PC-9 (cell line): ENCODE measurements around the gene ZBTB37. TPM values are rescaled to one million over a fixed set of nuclear protein-coding genes. Genes with fewer than 3 reads are reported as not detected.

Experiments used
- BruUV-seq: library from RNA; stranded (reverse); fragments of 400-500 nt; replicated peaks from 2 replicates; lab custom pipeline; 2021; lab: Mats Ljungman, UMichigan
- CTCF ChIA-PET: fragments of 300-600 bp; sonication (Branson Sonifier 250); formaldehyde crosslinking; loops from one replicate; lab custom pipeline; 2022; ENCODE audit warnings: antibody characterized with exemption; lab: Charles Lee
- POLR2A ChIA-PET: fragments of 300-600 bp; sonication (Branson Sonifier 250); formaldehyde crosslinking; loops from one replicate; lab custom pipeline; 2022; ENCODE audit warnings: antibody characterized with exemption; ENCODE audit not compliant: unreplicated experiment; lab: Charles Lee
- DNase-seq, 2 experiments: peaks; one replicate each; pipeline versions ENCODE4 v3.0.0 to v3.0.0-alpha.2; 2015 to 2022; ENCODE audit warnings: mixed read lengths in 1 of 2
- H2AFZ ChIP-seq: fragments of 200-600 bp; sonication (generic); 2 replicates; pipeline ENCODE4 v1.8.1; 2017; ENCODE audit warnings: antibody characterized with exemption
- H3F3A ChIP-seq: fragments of 200-600 bp; sonication (generic); 2 replicates; pipeline ENCODE4 v1.8.1; 2017; ENCODE audit warnings: antibody characterized with exemption, mild to moderate bottlenecking, low read depth; ENCODE audit not compliant: insufficient read depth
- H3K27ac ChIP-seq: fragments of 200-600 bp; sonication (generic); 2 replicates; pipeline ENCODE4 v1.6.1; 2016; ENCODE audit warnings: mixed run types
- H3K27me3 ChIP-seq: fragments of 200-600 bp; sonication (generic); 2 replicates; pipeline ENCODE4 v1.6.1; 2016; ENCODE audit warnings: low read depth, mixed run types; ENCODE audit not compliant: insufficient read depth
- H3K36me3 ChIP-seq: fragments of 200-600 bp; sonication (generic); 2 replicates; pipeline ENCODE4 v1.6.1; 2016; ENCODE audit warnings: low read depth, mixed run types
- H3K4me1 ChIP-seq: fragments of 200-600 bp; sonication (generic); replicated peaks from 2 replicates; pipeline ENCODE4 v1.6.1; 2016; ENCODE audit warnings: mixed run types; ENCODE audit not compliant: insufficient read depth
- H3K4me2 ChIP-seq: fragments of 200-600 bp; sonication (generic); 2 replicates; pipeline ENCODE4 v1.6.1; 2017; ENCODE audit warnings: mixed run types
- H3K4me3 ChIP-seq: fragments of 200-600 bp; sonication (generic); 2 replicates; pipeline ENCODE4 v1.6.1; 2016; ENCODE audit warnings: mixed run types
- H3K79me2 ChIP-seq: fragments of 200-600 bp; sonication (generic); 2 replicates; pipeline ENCODE4 v1.6.1; 2017; ENCODE audit warnings: low read depth, mixed run types
- H3K9me2 ChIP-seq: fragments of 200-600 bp; sonication (generic); 2 replicates; pipeline ENCODE4 v1.8.1; 2017; ENCODE audit warnings: mild to moderate bottlenecking; ENCODE audit not compliant: insufficient read depth
- H3K9me3 ChIP-seq: fragments of 200-600 bp; sonication (generic); 2 replicates; pipeline ENCODE4 v1.8.1; 2016; ENCODE audit warnings: low read depth; ENCODE audit not compliant: insufficient read depth
- H4K20me1 ChIP-seq: fragments of 200-600 bp; sonication (generic); 2 replicates; pipeline ENCODE4 v1.8.1; 2017; ENCODE audit not compliant: insufficient read depth
- EZH2 ChIP-seq: fragments of 200-600 bp; sonication (generic); IDR thresholded peaks from 2 replicates; pipeline ENCODE4 v1.8.0; 2017; ENCODE audit warnings: antibody characterized with exemption, low read depth
- intact Hi-C: fragments of 100-400 bp; cut with micrococcal nuclease; formaldehyde crosslinking; loops from one replicate; pipeline ENCODE4 v1.10.0; 2022; ENCODE audit not compliant: unreplicated experiment
- total RNA-seq: library from RNA; stranded (reverse); gene quantifications from 2 replicates; pipeline ENCODE4 v1.2.3, GENCODE V29; 2021
- TF ChIP-seq, protein P1 (sequence below): fragments of 200-600 bp; sonication (generic); conservative IDR thresholded peaks from 2 replicates; pipeline ENCODE4 v1.6.1; 2017; ENCODE audit warnings: mixed run types, antibody characterized with exemption, mild to moderate bottlenecking, moderate library complexity

The ZBTB37 gene
- total RNA-seq, 1 experiment from 2014 or later: 8.3 TPM

DNA sequence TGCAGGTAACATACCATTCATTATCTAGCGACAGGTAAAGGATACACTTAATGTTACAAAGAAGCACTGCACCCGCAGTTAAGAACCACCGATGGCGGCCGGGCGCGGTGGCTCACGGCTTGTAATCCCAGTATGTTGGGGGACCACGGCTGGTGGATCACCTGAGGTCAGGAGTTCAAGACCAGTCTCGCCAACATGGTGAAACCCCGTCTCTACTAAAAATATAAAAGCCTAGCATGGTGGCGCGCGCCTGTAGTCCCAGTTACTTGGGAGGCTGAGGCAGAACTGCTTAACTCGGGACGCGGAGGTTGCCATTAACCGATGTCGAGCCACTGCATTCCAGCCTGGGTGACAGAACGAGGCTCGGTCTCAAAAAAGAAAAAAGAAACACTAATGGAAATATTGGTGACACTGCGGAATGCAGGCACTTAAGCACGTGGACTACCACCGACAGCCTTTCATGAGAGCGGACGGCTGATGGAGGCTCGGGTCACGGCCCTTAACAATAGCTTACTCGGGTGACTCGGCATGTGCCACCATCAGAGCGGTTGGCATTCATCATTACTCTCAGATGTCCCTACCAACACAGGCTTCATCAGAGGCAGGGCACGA is 933 bp upstream of the ZBTB37 start:
- TF ChIP-seq EZH2: no peak
- TF ChIP-seq, protein P1, sequence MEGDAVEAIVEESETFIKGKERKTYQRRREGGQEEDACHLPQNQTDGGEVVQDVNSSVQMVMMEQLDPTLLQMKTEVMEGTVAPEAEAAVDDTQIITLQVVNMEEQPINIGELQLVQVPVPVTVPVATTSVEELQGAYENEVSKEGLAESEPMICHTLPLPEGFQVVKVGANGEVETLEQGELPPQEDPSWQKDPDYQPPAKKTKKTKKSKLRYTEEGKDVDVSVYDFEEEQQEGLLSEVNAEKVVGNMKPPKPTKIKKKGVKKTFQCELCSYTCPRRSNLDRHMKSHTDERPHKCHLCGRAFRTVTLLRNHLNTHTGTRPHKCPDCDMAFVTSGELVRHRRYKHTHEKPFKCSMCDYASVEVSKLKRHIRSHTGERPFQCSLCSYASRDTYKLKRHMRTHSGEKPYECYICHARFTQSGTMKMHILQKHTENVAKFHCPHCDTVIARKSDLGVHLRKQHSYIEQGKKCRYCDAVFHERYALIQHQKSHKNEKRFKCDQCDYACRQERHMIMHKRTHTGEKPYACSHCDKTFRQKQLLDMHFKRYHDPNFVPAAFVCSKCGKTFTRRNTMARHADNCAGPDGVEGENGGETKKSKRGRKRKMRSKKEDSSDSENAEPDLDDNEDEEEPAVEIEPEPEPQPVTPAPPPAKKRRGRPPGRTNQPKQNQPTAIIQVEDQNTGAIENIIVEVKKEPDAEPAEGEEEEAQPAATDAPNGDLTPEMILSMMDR: no peak
- Histone ChIP-seq H3K9me2 (no peaks in the 10 kb centered on the region), H3K4me2 (peak overlapping the region; percentile 96), H3K27ac (peak overlapping the region; percentile 91), H4K20me1 (peaks cover 49% of the 10 kb centered on the region), H3F3A (peaks cover 58% of the 10 kb centered on the region), H3K4me1 (peaks cover 37% of the 10 kb centered on the region), H3K9me3 (no peaks in the 10 kb centered on the region), H3K79me2 (peaks cover 34% of the 10 kb centered on the region), H3K36me3 (peaks cover 49% of the 10 kb centered on the region), H3K27me3 (no peaks in the 10 kb centered on the region), H3K4me3 (peak overlapping the region; percentile 95), H2AFZ (no peak overlapping the region)
- BruUV-seq: TSS peak; percentile 55
- DNase-seq: no peak
- intact Hi-C loops: loop anchor here (5.0 to 10.0 kb wide), 3 partner anchors 208 to 1332 kb away; partner anchors contain the start of genes RABGAP1L and SUCO
- POLR2A ChIA-PET: no interaction called here
- CTCF ChIA-PET: no interaction called here

DNA sequence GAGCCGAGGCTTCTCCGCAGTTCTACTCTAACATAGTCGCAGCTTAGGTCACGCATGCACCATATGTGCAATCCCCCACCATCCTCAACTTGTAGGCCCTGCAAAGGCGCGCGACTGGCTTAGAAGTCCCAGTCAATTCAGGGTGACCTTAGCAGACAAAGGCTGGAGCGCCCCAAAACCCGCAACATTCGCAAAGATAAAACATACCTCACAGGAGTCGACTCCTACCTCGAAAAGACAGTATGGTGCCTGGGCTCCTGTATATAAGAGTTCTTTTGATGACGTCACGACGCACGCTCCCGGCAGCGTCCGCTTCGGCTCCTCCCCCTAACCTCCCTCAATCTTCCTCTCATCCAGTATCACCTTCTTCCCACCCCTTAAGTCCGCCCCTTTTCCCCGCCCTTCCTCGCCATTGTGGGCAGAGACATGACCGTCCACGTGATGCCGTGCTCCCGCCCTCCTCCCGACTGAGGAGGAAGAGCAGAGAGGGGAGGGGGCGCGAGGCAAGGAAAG is 371 bp upstream of the ZBTB37 start, which contains the start of gene GAS5:
Gene GAS5 (minus strand): TSS at position 237 of the 513 bp plus-strand sequence.
- H3K4me2 ChIP-seq: peak within 1 kb of the TSS; percentile 96
- peaks cover 37% of the 10 kb centered on the region for H3K4me1 ChIP-seq
- peaks cover 48% of the 10 kb centered on the region for H3K36me3 ChIP-seq
- no peaks in the 10 kb centered on the region for H3K9me3 ChIP-seq
- H4K20me1 ChIP-seq: peaks cover 43% of the 10 kb centered on the region
- ChIA-PET CTCF (interaction anchor here (0.6 kb wide), 1 partner anchor 156 kb away, joined by 7 read pairs; no protein-coding TSS in a partner anchor), POLR2A (interaction anchor here (0.5 to 1.0 kb wide), 9 partner anchors 37 to 920 kb away, joined by 3 to 5 read pairs (median 3); partner anchors contain the start of genes KLHL20 and RC3H1)
- TF ChIP-seq EZH2: no peak
- TF ChIP-seq, protein P1: no peak
- H3K27me3 ChIP-seq: no peaks in the 10 kb centered on the region
- intact Hi-C loops: loop anchor here (1.0 to 10.0 kb wide), 10 partner anchors 44 to 1333 kb away; partner anchors contain the start of genes CACYBP, CENPL, DARS2 and KLHL20
- H2AFZ ChIP-seq: peak within 1 kb of the TSS; percentile 79
- peak; percentile 97 to 99 for DNase-seq
- H3K27ac ChIP-seq: peak within 1 kb of the TSS; percentile 91
- peak within 1 kb of the TSS; percentile 95 for H3K4me3 ChIP-seq
- H3F3A ChIP-seq: peaks cover 52% of the 10 kb centered on the region
- peaks cover 34% of the 10 kb centered on the region for H3K79me2 ChIP-seq
- no TSS peak for BruUV-seq
- no peaks in the 10 kb centered on the region for H3K9me2 ChIP-seq

DNA sequence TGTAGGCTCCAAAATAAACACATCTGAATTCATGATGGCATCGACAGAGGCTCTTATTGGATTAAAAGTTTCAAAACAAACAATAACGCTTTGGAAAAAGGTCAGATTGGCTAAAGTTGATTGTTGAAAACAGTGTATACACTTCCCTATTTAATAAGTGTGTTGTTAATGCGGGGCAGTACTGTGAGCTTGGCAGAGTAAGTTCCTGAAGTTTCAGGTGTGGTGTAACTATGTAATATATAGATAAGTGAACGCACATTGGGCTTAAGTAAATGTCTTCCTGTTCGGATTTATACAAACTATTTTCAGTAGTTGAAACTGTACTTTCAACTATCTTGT is 810 bp downstream of the ZBTB37 start:
- no TSS peak for BruUV-seq
- no peaks in the 10 kb centered on the region for H3K9me3 ChIP-seq
- H3F3A ChIP-seq: peaks cover 41% of the 10 kb centered on the region
- H3K4me1 ChIP-seq: peaks cover 34% of the 10 kb centered on the region
- H3K27me3 ChIP-seq: no peaks in the 10 kb centered on the region
- H3K79me2 ChIP-seq: peaks cover 34% of the 10 kb centered on the region
- intact Hi-C loops: loop anchor here (2.0 to 10.0 kb wide), 6 partner anchors 152 to 1334 kb away; partner anchors contain the start of genes KLHL20, PRDX6, RABGAP1L and SUCO
- H3K27ac ChIP-seq: peak overlapping the region; percentile 91
- H4K20me1 ChIP-seq: peaks cover 31% of the 10 kb centered on the region
- TF ChIP-seq, protein P1: no peak
- TF ChIP-seq EZH2: no peak
- peak overlapping the region; percentile 78 for H3K4me2 ChIP-seq
- no peaks in the 10 kb centered on the region for H3K9me2 ChIP-seq
- peak overlapping the region; percentile 79 for H2AFZ ChIP-seq
- peaks cover 36% of the 10 kb centered on the region for H3K36me3 ChIP-seq
- CTCF ChIA-PET: no interaction called here
- H3K4me3 ChIP-seq: peak overlapping the region; percentile 95
- POLR2A ChIA-PET: interaction anchor here (0.6 to 1.0 kb wide), 4 partner anchors 20 to 1123 kb away, joined by 3 to 4 read pairs (median 3); partner anchors contain the start of gene RC3H1
- DNase-seq: no peak
